ENCODE measurements around the gene SEMA4D. TPM values are rescaled to one million over a fixed set of nuclear protein-coding genes. Genes with fewer than 3 reads are reported as not detected.

Gene SEMA4D
- total RNA-seq, 1 experiment from 2014 or later = 0.98 TPM

DNA sequence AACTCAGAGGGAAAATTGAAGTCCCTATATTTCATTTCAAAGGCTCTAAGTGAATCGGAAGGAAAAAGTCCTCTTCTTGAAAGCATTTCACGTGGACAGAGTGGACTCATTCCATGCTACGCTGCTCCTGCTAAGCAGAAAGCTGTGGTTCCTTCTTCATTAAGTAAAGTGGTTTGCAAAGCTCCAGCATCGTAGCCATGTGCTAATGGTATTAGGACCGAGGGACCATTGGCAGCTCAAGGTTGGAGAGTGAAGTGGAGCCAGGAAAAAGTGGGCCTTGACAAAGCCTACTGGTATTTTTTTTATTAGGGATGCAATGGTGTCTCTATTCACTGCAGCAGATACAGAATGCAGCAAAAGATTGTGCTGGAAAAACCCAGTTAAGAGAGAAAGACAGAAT, 16.4 kb upstream of the SEMA4D start:
- in situ Hi-C loops (cut with HindIII; ENCODE audit: low pct_unique_long_range_greater_than_20kb, low sequenced_read_pairs) = no loop called here

DNA sequence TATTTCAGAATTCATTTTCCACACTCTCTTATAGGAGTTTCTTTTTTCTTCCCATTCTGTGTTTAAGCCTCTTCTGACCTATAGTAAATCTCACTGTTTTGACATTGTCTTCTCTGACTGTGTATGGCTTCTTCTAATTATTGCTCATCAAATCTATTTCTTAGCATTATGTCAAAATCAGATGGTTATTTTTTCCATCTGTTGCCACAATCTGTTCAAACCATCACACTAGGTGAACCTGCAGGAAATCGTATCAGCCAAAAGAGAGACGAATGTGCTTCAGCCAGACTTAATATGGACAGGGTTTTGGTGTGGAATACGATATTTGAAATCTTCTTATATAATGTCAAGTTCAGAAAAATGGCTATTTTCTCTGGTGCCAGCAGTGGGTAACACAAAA, 15.9 kb upstream of the SEMA4D start:
- no peak for DNase-seq (ENCODE audit: low read depth, low spot score)
- in situ Hi-C loops (cut with HindIII; ENCODE audit: low pct_unique_long_range_greater_than_20kb, low sequenced_read_pairs) = no loop called here

More for the DNA sequence above, 16.4 kb upstream of the SEMA4D start:
- no peak for DNase-seq (ENCODE audit: low read depth, low spot score)

DNA sequence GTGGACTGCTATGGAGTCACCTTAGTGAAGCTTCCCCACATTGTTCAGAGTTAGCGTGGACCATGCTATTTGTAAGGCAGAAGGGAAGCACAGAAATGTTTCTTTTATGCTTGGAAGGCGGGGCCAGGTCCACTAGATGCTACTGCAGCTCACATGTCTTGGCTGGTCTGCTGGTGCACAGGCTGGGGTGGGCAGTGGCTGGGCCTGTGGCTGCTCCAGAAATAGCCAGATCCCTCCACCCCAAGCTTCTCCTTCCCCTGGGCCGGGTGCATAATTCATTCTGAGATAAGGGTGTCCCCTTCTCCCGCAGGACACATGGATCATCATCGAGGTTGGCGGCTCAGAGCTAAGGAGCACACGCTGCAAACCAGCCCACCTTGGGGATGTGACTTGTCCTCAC, 14.5 kb upstream of the SEMA4D start:
- DNase-seq (ENCODE audit: low read depth, low spot score) = no peak
- in situ Hi-C loops (cut with HindIII; ENCODE audit: low pct_unique_long_range_greater_than_20kb, low sequenced_read_pairs) = no loop called here

DNA sequence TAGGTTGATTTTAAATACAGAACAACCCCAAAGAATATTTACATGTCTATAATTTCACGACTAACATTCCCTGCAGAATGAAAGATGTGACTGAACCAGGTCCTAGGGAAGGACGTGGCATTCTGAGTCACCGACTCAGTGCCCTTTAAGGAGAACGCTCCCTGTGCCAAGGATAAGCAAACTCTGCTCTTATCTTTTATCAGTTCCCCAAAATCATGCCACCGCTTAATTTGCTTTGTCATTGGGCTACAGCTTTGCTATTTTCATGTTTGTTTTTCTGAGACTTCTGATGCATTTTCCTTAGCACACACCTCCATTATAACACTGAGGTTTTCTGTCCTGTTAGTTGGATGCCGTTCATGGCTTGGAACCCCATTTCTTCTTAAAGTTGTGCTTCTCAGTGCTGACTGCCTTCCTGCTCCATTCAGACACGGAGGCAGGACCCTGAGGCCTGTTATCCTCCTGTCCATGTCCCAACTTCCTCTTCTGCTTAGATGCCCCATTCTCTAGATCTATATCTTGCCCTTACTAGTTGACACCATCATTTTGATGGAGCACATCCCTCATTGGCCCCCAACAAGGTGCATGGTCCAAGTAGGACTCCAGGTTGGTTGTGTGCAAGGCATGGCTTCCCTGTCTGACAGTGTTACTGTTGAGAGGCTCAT, 11.2 kb upstream of the SEMA4D start:
- DNase-seq (ENCODE audit: low read depth, low spot score) = no peak
- in situ Hi-C loops (cut with HindIII; ENCODE audit: low pct_unique_long_range_greater_than_20kb, low sequenced_read_pairs) = no loop called here

DNA sequence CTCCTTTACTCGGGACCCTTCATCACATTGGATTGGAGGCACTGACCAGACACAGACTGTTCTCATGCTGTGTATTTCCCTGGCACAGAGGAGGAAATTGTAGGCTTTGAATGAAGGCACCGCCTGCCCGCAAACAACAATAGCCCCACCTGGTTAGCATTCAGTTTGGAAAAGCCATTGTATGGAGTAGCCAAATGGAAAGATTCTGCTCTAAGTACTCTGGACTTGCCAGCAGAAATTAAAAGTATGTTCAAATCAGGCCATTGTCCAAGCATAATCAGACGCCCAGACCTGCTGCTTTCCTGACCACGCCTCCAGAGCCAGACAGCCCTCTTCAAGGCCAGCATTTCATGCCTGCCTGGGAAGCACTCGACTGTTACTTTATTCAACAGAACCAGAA, 8.0 kb upstream of the SEMA4D start:
- in situ Hi-C loops (cut with HindIII; ENCODE audit: low pct_unique_long_range_greater_than_20kb, low sequenced_read_pairs) = no loop called here
- DNase-seq (ENCODE audit: low read depth, low spot score) = no peak

DNA sequence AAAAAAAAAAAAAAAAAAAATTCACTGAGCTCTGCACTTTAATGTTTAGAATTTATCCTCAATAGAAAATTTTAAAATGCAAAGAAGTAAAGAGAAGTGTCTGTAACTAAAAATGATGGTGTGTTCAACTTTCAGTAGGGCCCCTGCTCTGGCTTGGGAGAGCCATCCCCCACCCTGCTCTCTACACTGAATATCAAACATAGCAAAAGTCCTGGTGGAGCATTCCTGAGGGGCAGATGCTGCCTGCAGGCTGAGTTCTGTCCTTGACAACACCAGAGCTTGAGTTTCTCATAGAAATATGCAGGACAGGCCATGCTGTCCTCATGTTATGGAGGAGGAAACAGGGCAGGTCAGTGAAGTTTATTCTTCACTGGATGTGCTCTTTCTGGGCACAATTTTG, 7.1 kb upstream of the SEMA4D start:
- in situ Hi-C loops (cut with HindIII; ENCODE audit: low pct_unique_long_range_greater_than_20kb, low sequenced_read_pairs) = no loop called here
- no peak for DNase-seq (ENCODE audit: low read depth, low spot score)

DNA sequence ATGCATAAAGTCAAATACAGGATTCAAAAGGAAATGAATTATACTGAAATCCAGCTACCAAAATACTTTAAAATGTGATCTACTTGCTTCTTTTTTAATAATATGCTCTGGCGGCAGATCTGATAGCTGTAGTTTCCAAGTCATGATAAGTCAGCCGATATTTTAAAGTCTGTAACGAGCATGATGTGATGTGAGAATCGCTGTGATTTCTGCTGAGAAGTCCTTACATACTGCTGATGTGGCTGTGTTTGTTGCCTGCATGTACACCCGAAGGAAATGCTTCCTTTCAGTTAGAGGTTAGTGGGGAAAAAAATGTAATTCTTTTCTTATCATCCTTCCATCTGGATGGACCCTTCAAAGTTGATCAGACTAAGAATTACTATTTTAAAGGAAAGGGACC, 4.8 kb upstream of the SEMA4D start:
- in situ Hi-C loops (cut with HindIII; ENCODE audit: low pct_unique_long_range_greater_than_20kb, low sequenced_read_pairs) = no loop called here
- no peak for DNase-seq (ENCODE audit: low read depth, low spot score)

DNA sequence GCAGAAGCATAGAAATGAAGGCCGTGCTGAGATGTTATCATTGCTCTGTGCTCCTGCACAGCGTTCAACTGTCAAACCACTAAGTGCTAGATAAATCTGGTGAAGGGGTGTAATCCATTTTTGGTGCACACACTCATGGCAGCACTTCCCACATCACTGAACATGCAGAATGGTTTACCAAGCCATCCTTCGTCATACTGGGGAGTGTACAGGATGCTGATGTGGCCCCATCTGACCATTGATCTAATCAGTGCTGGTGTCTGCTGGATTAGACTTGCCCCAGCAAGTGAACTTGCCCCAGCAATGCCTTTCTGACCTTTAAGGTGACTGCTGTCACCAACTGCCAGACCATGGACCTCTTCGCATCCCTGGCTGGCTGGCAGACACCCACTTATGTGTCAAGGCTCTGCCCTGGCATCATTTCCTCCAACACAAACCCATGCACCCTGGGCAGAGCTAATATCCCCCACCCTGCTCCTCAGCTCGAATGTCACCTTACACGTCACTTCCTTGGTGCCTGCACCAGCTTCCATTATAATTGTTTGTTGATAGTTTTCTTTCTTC, 4.2 kb upstream of the SEMA4D start:
- in situ Hi-C loops (cut with HindIII; ENCODE audit: low pct_unique_long_range_greater_than_20kb, low sequenced_read_pairs) = no loop called here
- no peak for DNase-seq (ENCODE audit: low read depth, low spot score)

DNA sequence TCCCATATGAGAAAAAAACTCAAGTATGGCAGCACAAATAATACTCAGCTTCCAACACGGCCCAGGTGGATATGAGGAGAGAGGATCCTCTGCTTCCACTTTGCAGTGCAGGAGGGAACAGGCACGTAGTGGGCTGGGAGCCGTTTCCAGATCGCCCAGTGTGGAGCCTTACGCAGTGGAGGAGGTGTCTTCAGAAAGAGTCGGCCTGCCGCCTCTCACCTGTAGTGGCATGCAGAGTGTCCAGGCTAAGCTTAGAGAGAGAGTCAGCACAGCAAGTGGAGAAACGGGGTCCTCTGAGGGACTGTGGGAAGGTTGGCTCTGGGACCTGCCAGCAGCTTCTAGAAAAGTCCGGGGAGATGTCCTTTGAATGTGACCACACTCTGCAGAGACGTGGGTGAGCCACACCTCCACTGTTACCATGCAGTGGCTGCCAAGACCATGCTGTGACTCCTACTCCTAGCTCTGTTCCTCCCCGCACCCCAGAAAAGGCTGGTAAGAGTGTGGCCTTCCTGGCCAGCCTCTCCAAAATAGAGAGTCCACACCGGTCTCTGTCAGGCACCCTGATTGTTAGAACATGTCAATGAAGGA, 3.5 kb upstream of the SEMA4D start:
- DNase-seq (ENCODE audit: low read depth, low spot score) = no peak

DNA sequence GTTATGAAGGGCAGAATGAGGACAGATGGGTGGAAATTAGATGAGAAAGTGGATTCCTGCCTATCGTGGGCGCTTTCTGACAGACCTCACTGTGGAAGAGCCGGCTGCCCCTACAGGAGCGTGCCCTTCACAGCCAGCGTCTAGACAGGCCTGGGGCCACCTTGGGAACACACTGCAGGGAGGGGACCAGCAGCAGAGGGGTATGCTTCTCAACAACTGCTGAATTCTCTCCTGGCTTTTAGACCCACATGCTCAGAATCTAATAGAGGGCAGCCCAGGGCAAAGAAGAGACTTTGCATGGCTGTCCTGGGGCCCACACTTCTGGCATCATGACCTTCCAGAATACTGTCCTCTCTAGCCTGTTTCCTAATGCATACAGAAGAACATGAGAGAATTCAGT, 2.1 kb upstream of the SEMA4D start:
- no peak for DNase-seq (ENCODE audit: low read depth, low spot score)
- in situ Hi-C loops (cut with HindIII; ENCODE audit: low pct_unique_long_range_greater_than_20kb, low sequenced_read_pairs) = no loop called here

More for the DNA sequence above, 3.5 kb upstream of the SEMA4D start:
- in situ Hi-C loops (cut with HindIII; ENCODE audit: low pct_unique_long_range_greater_than_20kb, low sequenced_read_pairs) = no loop called here

DNA sequence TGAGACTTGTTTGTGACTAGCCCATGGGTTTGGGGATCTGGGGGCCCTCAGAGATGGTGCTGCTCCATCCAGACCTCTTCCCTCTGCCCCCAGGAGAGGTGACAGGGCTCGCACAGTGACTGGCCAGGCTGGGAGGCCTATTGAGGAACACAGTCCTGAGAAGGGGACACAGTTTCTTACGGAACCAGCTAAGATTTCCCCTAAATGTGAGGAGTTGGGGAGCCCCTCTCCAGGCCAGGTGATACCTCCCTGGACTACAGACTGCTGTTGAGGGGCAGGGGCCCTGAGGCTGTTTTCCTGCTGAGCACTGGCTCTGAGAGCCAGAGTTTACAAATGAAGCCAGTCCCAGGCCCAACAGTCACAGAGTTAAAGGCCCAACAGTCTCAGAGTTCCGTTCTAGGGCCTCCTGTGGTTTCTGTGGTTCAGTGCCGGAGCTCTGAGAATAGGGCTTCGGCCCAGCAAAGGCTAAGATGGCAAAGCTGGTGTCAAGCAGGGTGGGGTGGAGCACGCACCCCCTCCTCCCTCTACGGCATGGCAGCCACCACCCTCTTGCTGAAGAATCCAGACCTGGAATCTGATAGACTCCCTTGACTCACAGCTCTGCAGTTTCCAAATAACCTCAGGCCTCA, 1.1 kb upstream of the SEMA4D start:
- DNase-seq (ENCODE audit: low read depth, low spot score) = no peak
- in situ Hi-C loops (cut with HindIII; ENCODE audit: low pct_unique_long_range_greater_than_20kb, low sequenced_read_pairs) = no loop called here

DNA sequence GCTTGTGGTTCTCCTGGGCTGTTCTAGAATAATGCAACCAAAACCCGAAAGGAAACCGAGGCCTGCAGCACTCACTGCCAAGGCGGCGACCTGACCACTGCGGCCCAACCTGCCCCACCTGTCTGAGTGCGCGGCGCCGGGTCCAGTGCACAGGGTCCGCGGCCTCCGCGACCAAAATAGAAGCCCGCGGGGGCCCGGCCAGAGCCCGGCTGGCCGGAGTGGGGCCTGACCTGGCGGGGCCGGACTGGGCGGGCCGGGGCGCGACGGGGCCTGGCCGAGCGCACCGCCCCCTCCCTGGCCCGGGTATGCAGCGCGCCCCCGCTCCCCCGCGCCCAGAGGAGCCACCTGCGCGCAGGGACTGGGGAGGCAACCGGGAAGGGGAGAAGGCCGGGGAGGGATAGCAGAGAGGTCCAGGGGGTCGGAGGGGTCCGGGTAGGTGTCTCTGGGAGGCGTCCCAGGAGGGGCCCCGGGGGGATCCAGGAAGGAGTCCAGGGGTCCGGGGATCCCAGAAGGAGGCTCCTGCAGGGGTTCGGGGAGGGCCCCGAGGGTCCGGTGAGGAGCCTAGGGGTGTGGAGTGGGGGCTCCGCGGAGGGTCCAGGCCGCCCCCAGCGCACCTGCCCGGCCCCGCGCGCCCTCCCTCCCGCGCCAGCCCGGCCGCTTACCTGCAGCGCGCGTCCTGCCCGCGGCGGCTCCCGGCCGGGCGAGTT, 503 bp downstream of the SEMA4D start:
- no peak for DNase-seq (ENCODE audit: low read depth, low spot score)
- in situ Hi-C loops (cut with HindIII; ENCODE audit: low pct_unique_long_range_greater_than_20kb, low sequenced_read_pairs) = no loop called here

DNA sequence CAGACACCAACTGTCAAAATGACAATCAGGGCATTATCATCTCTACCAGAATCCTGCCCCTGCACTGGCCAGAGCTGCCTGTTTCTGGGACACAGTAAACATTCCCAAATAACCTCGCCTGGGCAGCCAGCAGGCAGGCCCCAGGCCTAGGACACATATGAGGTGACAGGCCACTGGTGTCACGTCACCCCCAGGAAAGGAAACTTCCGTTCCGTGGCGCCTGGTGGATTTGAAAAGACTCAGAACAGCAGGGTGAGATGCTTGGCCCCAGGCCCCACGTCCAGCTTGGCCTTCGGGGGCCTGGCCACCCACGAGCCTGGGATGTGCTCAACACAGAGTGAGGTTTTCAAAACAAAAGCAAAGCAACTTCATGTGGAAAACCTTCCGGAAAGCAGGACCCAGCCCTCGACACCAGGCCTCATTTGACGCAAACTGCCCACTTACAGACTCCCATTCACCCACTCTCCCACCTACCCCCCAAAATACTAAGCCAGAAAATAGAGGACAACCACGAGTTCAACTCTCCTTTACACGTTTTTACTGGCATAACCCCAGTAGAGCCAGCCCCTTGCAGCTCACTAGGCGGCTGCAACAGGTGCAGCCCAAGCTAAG, 1.2 kb downstream of the SEMA4D start:
- in situ Hi-C loops (cut with HindIII; ENCODE audit: low pct_unique_long_range_greater_than_20kb, low sequenced_read_pairs) = no loop called here
- no peak for DNase-seq (ENCODE audit: low read depth, low spot score)

DNA sequence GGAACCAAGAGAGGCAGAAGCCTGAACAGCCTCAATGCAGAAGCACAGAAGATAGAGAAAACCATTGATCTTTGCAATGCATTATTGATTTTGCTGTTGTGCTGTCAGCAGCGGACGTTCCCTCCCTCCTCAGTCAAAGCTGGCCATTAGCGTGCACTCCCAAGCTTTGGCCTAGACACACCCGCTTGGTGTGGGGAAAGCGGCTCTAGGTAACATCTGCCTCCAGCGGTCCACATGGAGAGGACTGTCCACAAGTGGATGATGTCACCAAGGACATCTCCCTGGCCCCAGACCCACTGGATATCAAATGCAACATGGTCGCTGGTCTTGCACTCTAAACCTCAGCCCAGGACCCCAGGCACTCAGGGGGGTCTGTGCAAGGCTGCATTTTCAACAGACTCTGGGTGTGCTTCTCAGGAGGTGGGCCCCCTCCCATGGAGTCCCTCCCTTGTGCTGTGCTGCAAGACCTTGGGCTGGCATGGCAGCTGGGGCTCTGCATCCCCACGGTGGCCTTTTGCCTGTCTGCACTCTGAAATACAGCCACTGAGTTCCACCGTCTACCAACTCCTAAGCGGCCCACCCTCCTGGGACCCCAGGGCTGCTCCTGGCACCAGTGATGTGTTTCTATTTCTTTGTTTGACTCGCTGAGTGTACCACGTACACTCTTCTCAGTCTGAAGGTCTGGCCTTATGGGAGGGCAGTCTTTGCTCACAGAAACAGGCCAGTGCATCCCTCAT, 1.9 kb downstream of the SEMA4D start:
- DNase-seq (ENCODE audit: low read depth, low spot score) = no peak
- in situ Hi-C loops (cut with HindIII; ENCODE audit: low pct_unique_long_range_greater_than_20kb, low sequenced_read_pairs) = no loop called here

DNA sequence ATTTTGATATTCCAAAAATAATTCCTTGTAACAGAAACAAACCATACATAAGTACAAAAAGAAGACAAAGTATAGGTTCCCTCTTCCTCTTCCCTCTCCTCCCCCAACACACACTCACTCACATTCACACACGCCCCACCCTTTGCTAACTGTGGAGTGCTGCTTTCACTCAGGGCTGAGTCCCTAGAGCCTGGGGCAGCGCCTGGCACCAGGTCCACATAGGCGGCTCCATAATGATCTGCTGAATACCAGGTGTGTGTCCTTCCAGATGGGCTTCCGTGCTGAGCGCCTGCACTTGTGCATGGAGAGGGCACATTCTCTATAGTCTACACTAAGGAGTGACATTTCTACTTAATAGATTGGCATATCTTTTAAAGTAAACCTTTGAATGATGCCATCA, 3.7 kb downstream of the SEMA4D start:
- no peak for DNase-seq (ENCODE audit: low read depth, low spot score)
- in situ Hi-C loops (cut with HindIII; ENCODE audit: low pct_unique_long_range_greater_than_20kb, low sequenced_read_pairs) = no loop called here

DNA sequence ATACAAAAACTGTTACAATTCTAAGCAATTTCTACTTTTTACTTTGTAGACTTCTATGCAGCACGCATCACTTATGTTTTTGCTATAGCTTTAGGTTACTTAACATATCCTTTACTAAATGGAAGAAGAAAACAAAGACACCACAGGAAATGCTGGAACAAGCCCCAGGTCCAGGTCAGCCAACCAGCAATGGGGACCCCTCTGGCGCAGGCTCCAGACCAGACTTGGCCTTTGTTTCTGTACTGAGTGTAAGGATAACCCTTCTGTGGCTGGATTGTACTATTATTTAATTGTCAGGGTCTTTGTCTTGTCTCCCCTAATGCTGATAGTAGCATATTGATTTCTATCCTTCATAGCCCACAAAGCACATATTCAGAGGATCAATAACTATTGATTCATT, 4.2 kb downstream of the SEMA4D start:
- in situ Hi-C loops (cut with HindIII; ENCODE audit: low pct_unique_long_range_greater_than_20kb, low sequenced_read_pairs) = no loop called here
- no peak for DNase-seq (ENCODE audit: low read depth, low spot score)

DNA sequence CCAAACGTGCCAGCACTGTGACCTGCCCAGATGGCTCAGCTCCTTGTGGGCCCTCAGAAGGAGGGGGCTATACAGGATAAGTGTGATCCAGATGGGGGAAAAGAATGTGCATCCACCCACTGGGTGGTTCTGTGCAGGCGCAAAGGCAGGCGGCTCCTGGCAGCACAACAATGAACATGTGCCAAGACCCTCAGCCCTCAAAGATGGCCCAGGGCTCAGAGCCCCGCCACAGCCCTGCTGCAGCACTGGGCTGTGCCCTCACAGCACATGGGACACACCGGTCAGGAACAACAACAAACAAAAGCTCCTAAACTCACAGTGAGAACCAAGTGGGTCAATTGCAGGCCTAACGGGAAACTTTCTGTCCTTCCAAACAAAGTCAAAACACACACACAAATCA, 4.7 kb downstream of the SEMA4D start:
- in situ Hi-C loops (cut with HindIII; ENCODE audit: low pct_unique_long_range_greater_than_20kb, low sequenced_read_pairs) = no loop called here

More for the DNA sequence above, 4.7 kb downstream of the SEMA4D start:
- DNase-seq (ENCODE audit: low read depth, low spot score) = no peak

All from SK-MEL-5 (cell line).